Muscle layer of duodenum (tissue), 2 donors: ENCODE measurements around the gene GAPVD1.

Experiments
- H3K27ac ChIP-seq: one replicate; pipeline ENCODE4 v1.7.0; 2013; ENCODE audit warnings: mild to moderate bottlenecking, low read length
- H3K27me3 ChIP-seq: one replicate; pipeline ENCODE4 v1.7.0; 2013; ENCODE audit warnings: low read depth, mild to moderate bottlenecking, control low read depth, low read length
- H3K36me3 ChIP-seq, 2 donors: one replicate each; pipeline ENCODE4 v1.7.0; 2013; ENCODE audit warnings: low read length in 2 of 2, control low read depth in 1 of 2, mild to moderate bottlenecking in 1 of 2; ENCODE audit not compliant: insufficient read depth in 2 of 2, control insufficient read depth in 1 of 2
- H3K4me1 ChIP-seq, 2 donors: one replicate each; pipeline ENCODE4 v1.7.0; 2013; ENCODE audit warnings: low read length in 2 of 2, mild to moderate bottlenecking in 2 of 2, control low read depth in 1 of 2, moderate library complexity in 1 of 2; ENCODE audit not compliant: insufficient read depth in 2 of 2, control insufficient read depth in 1 of 2
- H3K4me3 ChIP-seq, 2 donors: one replicate each; pipeline ENCODE4 v1.7.0; 2013; ENCODE audit warnings: low read length in 2 of 2, low read depth in 1 of 2, mild to moderate bottlenecking in 1 of 2
- H3K9me3 ChIP-seq, 2 donors: one replicate each; pipeline ENCODE4 v1.7.0; 2013; ENCODE audit warnings: low read length in 2 of 2, control low read depth in 1 of 2, mild to moderate bottlenecking in 1 of 2; ENCODE audit not compliant: control insufficient read depth in 1 of 2
- donor health status: healthy.

GAPVD1 gene

GRCh38 chr9:125409217-125409636 lies 147.6 kb downstream of the GAPVD1 start:
- Histone ChIP-seq H3K4me3 (no peak overlapping the region), H3K9me3 (no peaks in the 10 kb centered on the region), H3K4me1 (peaks cover 0 to 4% of the 10 kb centered on the region in 2 donors)

GRCh38 chr9:125409637-125410521 lies 148.3 kb downstream of the GAPVD1 start:
- Histone ChIP-seq H3K27ac (no peak overlapping the region), H3K27me3 (peaks cover 4% of the 10 kb centered on the region), H3K9me3 (no peaks in the 10 kb centered on the region), H3K4me1 (peaks cover 0 to 4% of the 10 kb centered on the region in 2 donors), H3K36me3 (no peaks in the 10 kb centered on the region), H3K4me3 (no peak overlapping the region)

More at GRCh38 chr9:125409217-125409636, 147.6 kb downstream of the GAPVD1 start:
- Histone ChIP-seq H3K27me3 (peaks cover 4% of the 10 kb centered on the region), H3K27ac (no peak overlapping the region), H3K36me3 (no peaks in the 10 kb centered on the region)

GRCh38 chr9:125410522-125410894 lies 148.9 kb downstream of the GAPVD1 start:
- Histone ChIP-seq H3K4me3 (no peak overlapping the region), H3K4me1 (peaks cover 0 to 4% of the 10 kb centered on the region in 2 donors), H3K27ac (no peak overlapping the region), H3K36me3 (no peaks in the 10 kb centered on the region), H3K9me3 (no peaks in the 10 kb centered on the region), H3K27me3 (peaks cover 4% of the 10 kb centered on the region)

- Histone ChIP-seq H3K27me3 (peaks cover 2% of the 10 kb centered on the region), H3K36me3 (no peaks in the 10 kb centered on the region), H3K4me3 (no peak overlapping the region), H3K4me1 (peaks cover 0 to 4% of the 10 kb centered on the region in 2 donors), H3K27ac (no peak overlapping the region), H3K9me3 (no peaks in the 10 kb centered on the region)
Observed at GRCh38 chr9:125411171-125411756, 149.6 kb downstream of the GAPVD1 start.

GRCh38 chr9:125412166-125412565 lies 150.5 kb downstream of the GAPVD1 start:
- H3K36me3 ChIP-seq: no peaks in the 10 kb centered on the region
- no peaks in the 10 kb centered on the region for H3K9me3 ChIP-seq
- peaks cover 0 to 4% of the 10 kb centered on the region in 2 donors for H3K4me1 ChIP-seq
- H3K27ac ChIP-seq: no peak overlapping the region
- no peaks in the 10 kb centered on the region for H3K27me3 ChIP-seq
- H3K4me3 ChIP-seq: no peak overlapping the region

GRCh38 chr9:125413579-125413978 lies 152.0 kb downstream of the GAPVD1 start:
- H3K4me1 ChIP-seq: no peaks in the 10 kb centered on the region
- H3K4me3 ChIP-seq: no peak overlapping the region
- H3K27me3 ChIP-seq: no peaks in the 10 kb centered on the region
- no peak overlapping the region for H3K27ac ChIP-seq
- no peaks in the 10 kb centered on the region for H3K36me3 ChIP-seq
- H3K9me3 ChIP-seq: no peaks in the 10 kb centered on the region

GRCh38 chr9:125415583-125416460 lies 154.2 kb downstream of the GAPVD1 start:
- Histone ChIP-seq H3K4me3 (no peak overlapping the region), H3K27me3 (no peaks in the 10 kb centered on the region)

GRCh38 chr9:125416517-125416916 lies 154.9 kb downstream of the GAPVD1 start:
- no peaks in the 10 kb centered on the region for H3K4me1 ChIP-seq
- H3K9me3 ChIP-seq: no peaks in the 10 kb centered on the region
- H3K27me3 ChIP-seq: no peaks in the 10 kb centered on the region
- no peak overlapping the region for H3K4me3 ChIP-seq
- no peaks in the 10 kb centered on the region for H3K36me3 ChIP-seq
- H3K27ac ChIP-seq: no peak overlapping the region

More at GRCh38 chr9:125415583-125416460, 154.2 kb downstream of the GAPVD1 start:
- H3K9me3 ChIP-seq: no peaks in the 10 kb centered on the region
- no peaks in the 10 kb centered on the region for H3K36me3 ChIP-seq
- no peak overlapping the region for H3K27ac ChIP-seq
- no peaks in the 10 kb centered on the region for H3K4me1 ChIP-seq
